HEK293 (cell line): ENCODE data around the gene LACRT.

ENCODE experiments used
- CTCF ChIP-seq: fragments of 450-650 bp; formaldehyde crosslinking; IDR thresholded peaks from 2 replicates; pipeline ENCODE4 v1.5.1; 2016; ENCODE audit warnings: missing biosample characterization, missing genetic modification characterization
- PRDM1 ChIP-seq: fragments of 450-650 bp; formaldehyde crosslinking; IDR thresholded peaks from 2 replicates; pipeline ENCODE4; 2016; ENCODE audit warnings: missing biosample characterization, missing genetic modification characterization
- ZNF121 ChIP-seq: fragments of 450-650 bp; formaldehyde crosslinking; IDR thresholded peaks from 2 replicates; pipeline ENCODE4 v1.5.1; 2016; ENCODE audit warnings: missing biosample characterization, missing genetic modification characterization
- ZNF426 ChIP-seq: fragments of 450-650 bp; formaldehyde crosslinking; IDR thresholded peaks from 2 replicates; pipeline ENCODE4 v1.5.1; 2017; ENCODE audit warnings: missing biosample characterization, missing genetic modification characterization, mild to moderate bottlenecking, inconsistent platforms, moderate library complexity
- TF ChIP-seq, protein P1 (sequence below): fragments of 450-650 bp; formaldehyde crosslinking; conservative IDR thresholded peaks from 2 replicates; pipeline ENCODE4 v1.5.1; 2016; ENCODE audit warnings: low read depth, missing biosample characterization, missing genetic modification characterization
- TF ChIP-seq, protein P2 (sequence below): fragments of 450-650 bp; formaldehyde crosslinking; IDR thresholded peaks from 2 replicates; pipeline ENCODE4 v1.5.1; 2016; ENCODE audit warnings: missing biosample characterization, missing genetic modification characterization

DNA sequence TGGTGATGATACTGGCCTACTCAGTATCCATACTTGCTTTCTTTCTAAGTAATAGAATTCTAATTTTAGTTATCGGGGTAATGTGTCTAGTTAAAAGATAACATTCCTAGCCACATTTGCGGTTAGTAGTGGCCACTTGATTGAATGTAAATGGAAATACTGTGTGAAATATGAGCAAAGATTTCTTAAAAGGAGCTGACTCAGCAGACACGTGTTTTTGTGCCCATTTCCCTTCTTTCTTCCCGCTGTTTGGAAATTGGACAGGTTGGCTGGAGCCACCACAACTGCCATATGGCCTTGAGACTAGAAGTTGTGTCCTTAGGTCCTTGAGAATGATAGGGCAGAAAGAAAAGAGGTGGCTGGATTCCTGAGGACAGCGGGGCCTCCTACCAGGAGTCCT, 33.2 kb upstream of the LACRT start:
- TF ChIP-seq, protein P1, sequence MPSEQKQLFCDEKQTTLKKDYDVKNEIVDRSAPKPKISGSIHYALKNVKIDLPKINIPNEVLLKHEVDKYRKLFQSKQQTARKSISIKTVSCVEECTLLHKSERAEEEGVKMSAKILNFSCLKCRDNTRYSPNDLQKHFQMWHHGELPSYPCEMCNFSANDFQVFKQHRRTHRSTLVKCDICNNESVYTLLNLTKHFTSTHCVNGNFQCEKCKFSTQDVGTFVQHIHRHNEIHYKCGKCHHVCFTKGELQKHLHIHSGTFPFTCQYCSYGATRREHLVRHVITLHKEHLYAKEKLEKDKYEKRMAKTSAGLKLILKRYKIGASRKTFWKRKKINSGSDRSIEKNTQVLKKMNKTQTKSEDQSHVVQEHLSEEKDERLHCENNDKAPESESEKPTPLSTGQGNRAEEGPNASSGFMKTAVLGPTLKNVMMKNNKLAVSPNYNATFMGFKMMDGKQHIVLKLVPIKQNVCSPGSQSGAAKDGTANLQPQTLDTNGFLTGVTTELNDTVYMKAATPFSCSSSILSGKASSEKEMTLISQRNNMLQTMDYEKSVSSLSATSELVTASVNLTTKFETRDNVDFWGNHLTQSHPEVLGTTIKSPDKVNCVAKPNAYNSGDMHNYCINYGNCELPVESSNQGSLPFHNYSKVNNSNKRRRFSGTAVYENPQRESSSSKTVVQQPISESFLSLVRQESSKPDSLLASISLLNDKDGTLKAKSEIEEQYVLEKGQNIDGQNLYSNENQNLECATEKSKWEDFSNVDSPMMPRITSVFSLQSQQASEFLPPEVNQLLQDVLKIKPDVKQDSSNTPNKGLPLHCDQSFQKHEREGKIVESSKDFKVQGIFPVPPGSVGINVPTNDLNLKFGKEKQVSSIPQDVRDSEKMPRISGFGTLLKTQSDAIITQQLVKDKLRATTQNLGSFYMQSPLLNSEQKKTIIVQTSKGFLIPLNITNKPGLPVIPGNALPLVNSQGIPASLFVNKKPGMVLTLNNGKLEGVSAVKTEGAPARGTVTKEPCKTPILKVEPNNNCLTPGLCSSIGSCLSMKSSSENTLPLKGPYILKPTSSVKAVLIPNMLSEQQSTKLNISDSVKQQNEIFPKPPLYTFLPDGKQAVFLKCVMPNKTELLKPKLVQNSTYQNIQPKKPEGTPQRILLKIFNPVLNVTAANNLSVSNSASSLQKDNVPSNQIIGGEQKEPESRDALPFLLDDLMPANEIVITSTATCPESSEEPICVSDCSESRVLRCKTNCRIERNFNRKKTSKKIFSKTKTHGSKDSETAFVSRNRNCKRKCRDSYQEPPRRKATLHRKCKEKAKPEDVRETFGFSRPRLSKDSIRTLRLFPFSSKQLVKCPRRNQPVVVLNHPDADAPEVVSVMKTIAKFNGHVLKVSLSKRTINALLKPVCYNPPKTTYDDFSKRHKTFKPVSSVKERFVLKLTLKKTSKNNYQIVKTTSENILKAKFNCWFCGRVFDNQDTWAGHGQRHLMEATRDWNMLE: no peak
- no peak for TF ChIP-seq ZNF426 (tag by site-specific recombination)
- no peak for TF ChIP-seq PRDM1 (tag by site-specific recombination)
- TF ChIP-seq CTCF (tag by site-specific recombination): no peak
- TF ChIP-seq ZNF121 (tag by site-specific recombination): no peak
- TF ChIP-seq, protein P2, sequence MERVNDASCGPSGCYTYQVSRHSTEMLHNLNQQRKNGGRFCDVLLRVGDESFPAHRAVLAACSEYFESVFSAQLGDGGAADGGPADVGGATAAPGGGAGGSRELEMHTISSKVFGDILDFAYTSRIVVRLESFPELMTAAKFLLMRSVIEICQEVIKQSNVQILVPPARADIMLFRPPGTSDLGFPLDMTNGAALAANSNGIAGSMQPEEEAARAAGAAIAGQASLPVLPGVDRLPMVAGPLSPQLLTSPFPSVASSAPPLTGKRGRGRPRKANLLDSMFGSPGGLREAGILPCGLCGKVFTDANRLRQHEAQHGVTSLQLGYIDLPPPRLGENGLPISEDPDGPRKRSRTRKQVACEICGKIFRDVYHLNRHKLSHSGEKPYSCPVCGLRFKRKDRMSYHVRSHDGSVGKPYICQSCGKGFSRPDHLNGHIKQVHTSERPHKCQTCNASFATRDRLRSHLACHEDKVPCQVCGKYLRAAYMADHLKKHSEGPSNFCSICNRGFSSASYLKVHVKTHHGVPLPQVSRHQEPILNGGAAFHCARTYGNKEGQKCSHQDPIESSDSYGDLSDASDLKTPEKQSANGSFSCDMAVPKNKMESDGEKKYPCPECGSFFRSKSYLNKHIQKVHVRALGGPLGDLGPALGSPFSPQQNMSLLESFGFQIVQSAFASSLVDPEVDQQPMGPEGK (tag by site-specific recombination): no peak
